ENCODE results near the gene ARHGAP22. TPM values are rescaled to one million over a fixed set of nuclear protein-coding genes. Genes with fewer than 3 reads are reported as not detected.

ARHGAP22 gene
- total and polyA plus RNA-seq, 2 experiments from 2014 or later = 3.2 to 7.8 TPM

GRCh38 chr10:48599830-48600134, 5.1 kb downstream of the ARHGAP22 start:
- no peak overlapping the region for H3K27ac ChIP-seq
- no peak for DNase-seq (ENCODE audit: low read depth in 1 of 2, low spot score in 1 of 2)
- H3K36me3 ChIP-seq = no peaks in the 10 kb centered on the region
- TF ChIP-seq CTCF (IDR thresholded peaks at IDR 0.05; ENCODE audit: low read depth, low read length) = no peak
- H3K4me1 ChIP-seq (ENCODE audit: low read depth) = no peaks in the 10 kb centered on the region
- H3K4me3 ChIP-seq = no peak overlapping the region
- peaks cover 16% of the 10 kb centered on the region for H3K27me3 ChIP-seq
- H3K9me3 ChIP-seq (ENCODE audit: low read depth) = no peaks in the 10 kb centered on the region

GRCh38 chr10:48598936-48599829, 5.7 kb downstream of the ARHGAP22 start:
- no peak for TF ChIP-seq CTCF (IDR thresholded peaks at IDR 0.05; ENCODE audit: low read depth, low read length)
- Histone ChIP-seq H3K36me3 (no peaks in the 10 kb centered on the region), H3K27ac (no peak overlapping the region), H3K4me1 (ENCODE audit: low read depth) (no peaks in the 10 kb centered on the region), H3K9me3 (ENCODE audit: low read depth) (no peaks in the 10 kb centered on the region), H3K4me3 (no peak overlapping the region), H3K27me3 (peaks cover 10% of the 10 kb centered on the region)
- no peak for DNase-seq (ENCODE audit: low read depth in 1 of 2, low spot score in 1 of 2)

GRCh38 chr10:48598243-48598935, 6.5 kb downstream of the ARHGAP22 start:
- Histone ChIP-seq H3K4me1 (ENCODE audit: low read depth) (no peaks in the 10 kb centered on the region), H3K9me3 (ENCODE audit: low read depth) (no peaks in the 10 kb centered on the region), H3K27ac (no peak overlapping the region), H3K27me3 (peaks cover 2% of the 10 kb centered on the region), H3K4me3 (no peak overlapping the region), H3K36me3 (no peaks in the 10 kb centered on the region)
- no peak for DNase-seq (ENCODE audit: low read depth in 1 of 2, low spot score in 1 of 2)
- no peak for TF ChIP-seq CTCF (IDR thresholded peaks at IDR 0.05; ENCODE audit: low read depth, low read length)

GRCh38 chr10:48595539-48595932, 9.3 kb downstream of the ARHGAP22 start:
- H3K27me3 ChIP-seq = no peaks in the 10 kb centered on the region
- no peaks in the 10 kb centered on the region for H3K4me1 ChIP-seq (ENCODE audit: low read depth)
- no peak for TF ChIP-seq CTCF (IDR thresholded peaks at IDR 0.05; ENCODE audit: low read depth, low read length)
- no peaks in the 10 kb centered on the region for H3K9me3 ChIP-seq (ENCODE audit: low read depth)
- no peak for DNase-seq (ENCODE audit: low read depth in 1 of 2, low spot score in 1 of 2)
- H3K27ac ChIP-seq = no peak overlapping the region
- H3K4me3 ChIP-seq = no peak overlapping the region
- H3K36me3 ChIP-seq = no peaks in the 10 kb centered on the region

GRCh38 chr10:48594803-48595538, 9.9 kb downstream of the ARHGAP22 start:
- no peaks in the 10 kb centered on the region for H3K27me3 ChIP-seq
- no peaks in the 10 kb centered on the region for H3K4me1 ChIP-seq (ENCODE audit: low read depth)
- H3K9me3 ChIP-seq (ENCODE audit: low read depth) = no peaks in the 10 kb centered on the region
- DNase-seq (ENCODE audit: low read depth in 1 of 2, low spot score in 1 of 2) = no peak
- H3K27ac ChIP-seq = no peak overlapping the region
- TF ChIP-seq CTCF (IDR thresholded peaks at IDR 0.05; ENCODE audit: low read depth, low read length) = no peak
- H3K4me3 ChIP-seq = no peak overlapping the region
- H3K36me3 ChIP-seq = no peaks in the 10 kb centered on the region
